ENCODE results near the gene ZNF160.
"Not testable (repeated sequence)": the region's sequence is repeated elsewhere in the genome, so short reads cannot be mapped to it uniquely, and the experiment has no call there.

Gene ZNF160

DNA sequence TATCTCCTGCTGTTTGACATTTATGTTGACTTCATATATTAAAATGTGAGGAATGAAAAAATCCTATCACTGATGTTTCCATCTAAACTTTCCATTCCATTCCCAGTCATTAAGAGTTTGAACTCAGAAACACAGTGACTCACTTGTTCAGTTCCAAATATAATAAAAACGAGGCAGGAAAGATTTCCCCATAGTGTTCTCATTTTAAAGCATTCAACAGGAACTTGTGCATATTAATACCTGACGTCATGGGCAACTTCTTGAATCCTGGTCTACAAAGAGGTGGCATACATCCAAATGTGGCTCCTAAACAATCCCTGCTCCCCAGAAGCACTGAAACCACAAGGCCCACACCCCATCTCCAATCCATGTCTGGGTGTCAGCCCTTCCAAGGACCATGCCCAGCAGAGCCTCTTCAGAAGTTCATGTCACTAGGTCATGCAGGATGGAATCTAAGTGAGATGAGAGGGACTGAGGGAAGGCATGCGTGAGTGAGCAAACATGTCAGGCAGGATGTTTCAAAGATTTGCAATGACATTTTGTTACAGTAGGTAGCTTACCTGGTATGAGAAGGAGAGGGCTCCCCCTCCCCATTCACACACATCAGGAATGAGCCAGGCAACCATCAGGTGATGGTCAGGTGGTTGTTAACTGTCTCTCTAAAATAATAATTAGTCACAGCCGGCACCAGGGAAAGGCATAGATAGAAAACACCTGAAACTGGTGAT lies 68.1 kb downstream of the ZNF160 start:
- peaks cover 8% of the 10 kb centered on the region; the same call in 1 of the 2 replicates for H3K9me3 ChIP-seq (ENCODE audit: control insufficient read depth, insufficient read depth, low read length)
- TF ChIP-seq EZH2phosphoT487 (IDR thresholded peaks at IDR 0.05; ENCODE audit: borderline replicate concordance, low read length), result no peak
- TF ChIP-seq CTCF (IDR thresholded peaks at IDR 0.05; ENCODE audit: low read depth, low read length, poor library complexity, severe bottlenecking), result no peak

GRCh38 chr19:53034054-53034453 lies 69.2 kb downstream of the ZNF160 start:
- H4K20me1 ChIP-seq (ENCODE audit: control insufficient read depth, insufficient read depth, low read depth, low read length), result no peaks in the 10 kb centered on the region
- no peaks in the 10 kb centered on the region for H3K9me2 ChIP-seq (replicated peaks; ENCODE audit: control insufficient read depth, low read length)
- H3K36me3 ChIP-seq (ENCODE audit: control insufficient read depth, low read length), result no peaks in the 10 kb centered on the region
- H3K79me2 ChIP-seq (ENCODE audit: control insufficient read depth, low read length), result no peaks in the 10 kb centered on the region
- H3K4me1 ChIP-seq (ENCODE audit: control insufficient read depth, low read length), result no peaks in the 10 kb centered on the region
- H3K27ac ChIP-seq (ENCODE audit: low read depth, low read length), result no peak overlapping the region
- no peaks in the 10 kb centered on the region for H3K27me3 ChIP-seq (ENCODE audit: control insufficient read depth, low read length)
- peaks cover 8% of the 10 kb centered on the region; the same call in 1 of the 2 replicates for H3K9me3 ChIP-seq (ENCODE audit: control insufficient read depth, insufficient read depth, low read length)
- TF ChIP-seq EZH2phosphoT487 (IDR thresholded peaks at IDR 0.05; ENCODE audit: borderline replicate concordance, low read length) (no peak), CTCF (IDR thresholded peaks at IDR 0.05; ENCODE audit: low read depth, low read length, poor library complexity, severe bottlenecking) (no peak)
- no peak overlapping the region for H3K4me2 ChIP-seq (ENCODE audit: low read length)
- H3F3A ChIP-seq (ENCODE audit: control insufficient read depth, insufficient read depth), result no peaks in the 10 kb centered on the region
- no peak overlapping the region for H3K4me3 ChIP-seq (ENCODE audit: low read length)

More for the DNA sequence above, 68.1 kb downstream of the ZNF160 start:
- Histone ChIP-seq H4K20me1 (ENCODE audit: control insufficient read depth, insufficient read depth, low read depth, low read length) (no peaks in the 10 kb centered on the region), H3K9me2 (replicated peaks; ENCODE audit: control insufficient read depth, low read length) (no peaks in the 10 kb centered on the region), H3K79me2 (ENCODE audit: control insufficient read depth, low read length) (no peaks in the 10 kb centered on the region), H3K27me3 (ENCODE audit: control insufficient read depth, low read length) (no peaks in the 10 kb centered on the region), H3K4me1 (ENCODE audit: control insufficient read depth, low read length) (no peaks in the 10 kb centered on the region), H3K4me3 (ENCODE audit: low read length) (no peak overlapping the region), H3K27ac (ENCODE audit: low read depth, low read length) (no peak overlapping the region), H3F3A (ENCODE audit: control insufficient read depth, insufficient read depth) (no peaks in the 10 kb centered on the region), H3K4me2 (ENCODE audit: low read length) (no peak overlapping the region), H3K36me3 (ENCODE audit: control insufficient read depth, low read length) (no peaks in the 10 kb centered on the region)

GRCh38 chr19:53028306-53028705 lies 74.9 kb downstream of the ZNF160 start:
- not testable (repeated sequence) for H3K4me2 ChIP-seq (ENCODE audit: low read length); H4K20me1 ChIP-seq (ENCODE audit: control insufficient read depth, insufficient read depth, low read depth, low read length); H3K27ac ChIP-seq (ENCODE audit: low read depth, low read length); H3K36me3 ChIP-seq (ENCODE audit: control insufficient read depth, low read length); H3K79me2 ChIP-seq (ENCODE audit: control insufficient read depth, low read length); H3K4me1 ChIP-seq (ENCODE audit: control insufficient read depth, low read length); H3K27me3 ChIP-seq (ENCODE audit: control insufficient read depth, low read length); H3K4me3 ChIP-seq (ENCODE audit: low read length); H3K9me3 ChIP-seq (ENCODE audit: control insufficient read depth, insufficient read depth, low read length); H3F3A ChIP-seq (ENCODE audit: control insufficient read depth, insufficient read depth); H3K9me2 ChIP-seq (replicated peaks; ENCODE audit: control insufficient read depth, low read length)

- Histone ChIP-seq H4K20me1 (ENCODE audit: control insufficient read depth, insufficient read depth, low read depth, low read length) (no peaks in the 10 kb centered on the region), H3K27me3 (ENCODE audit: control insufficient read depth, low read length) (no peaks in the 10 kb centered on the region), H3K9me2 (replicated peaks; ENCODE audit: control insufficient read depth, low read length) (no peaks in the 10 kb centered on the region), H3K4me3 (ENCODE audit: low read length) (no peak overlapping the region), H3K9me3 (ENCODE audit: control insufficient read depth, insufficient read depth, low read length) (no peaks in the 10 kb centered on the region), H3K79me2 (ENCODE audit: control insufficient read depth, low read length) (no peaks in the 10 kb centered on the region), H3K4me2 (ENCODE audit: low read length) (no peak overlapping the region), H3K27ac (ENCODE audit: low read depth, low read length) (no peak overlapping the region), H3K4me1 (ENCODE audit: control insufficient read depth, low read length) (no peaks in the 10 kb centered on the region), H3K36me3 (ENCODE audit: control insufficient read depth, low read length) (no peaks in the 10 kb centered on the region), H3F3A (ENCODE audit: control insufficient read depth, insufficient read depth) (no peaks in the 10 kb centered on the region)
- TF ChIP-seq EZH2phosphoT487 (IDR thresholded peaks at IDR 0.05; ENCODE audit: borderline replicate concordance, low read length) (no peak), CTCF (IDR thresholded peaks at IDR 0.05; ENCODE audit: low read depth, low read length, poor library complexity, severe bottlenecking) (peak; percentile 57)
Observed at GRCh38 chr19:53019684-53020083, 83.5 kb downstream of the ZNF160 start.

Data from DOHH2 (cell line).